NCI-H1048 (cell line): ENCODE measurements around the gene ANKS1A.

Experiments used
- DNase-seq: peaks from one replicate; lab custom pipeline; 2025; lab: John Stamatoyannopoulos, UW

Gene ANKS1A

DNA sequence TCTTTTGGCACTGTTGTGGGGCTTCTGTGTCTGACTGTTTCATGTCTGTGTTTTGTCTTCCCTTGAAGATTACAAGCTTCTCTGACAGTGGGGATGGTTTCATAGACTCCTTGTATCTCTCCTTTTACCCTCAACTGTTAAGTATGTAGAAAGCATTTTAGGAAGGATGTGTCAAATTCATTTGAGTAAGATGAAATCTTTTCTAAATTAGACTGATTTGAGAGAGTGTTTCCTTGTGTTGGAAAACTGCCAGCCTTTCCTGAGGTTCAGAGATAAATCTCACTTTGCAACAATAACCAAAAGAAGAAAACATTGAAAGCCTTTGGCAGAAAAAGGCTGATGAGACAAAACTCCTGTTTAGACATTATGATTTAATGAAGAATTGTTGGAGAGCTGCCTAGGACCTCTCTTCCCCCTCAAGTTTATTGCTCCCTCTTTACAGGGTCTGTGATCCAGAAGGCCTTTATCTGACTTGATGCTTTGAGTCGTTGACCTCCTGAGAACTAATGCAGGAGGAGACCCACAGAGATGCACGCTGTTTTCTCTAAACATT, 68.3 kb downstream of the ANKS1A start:
- DNase-seq: no peak

DNA sequence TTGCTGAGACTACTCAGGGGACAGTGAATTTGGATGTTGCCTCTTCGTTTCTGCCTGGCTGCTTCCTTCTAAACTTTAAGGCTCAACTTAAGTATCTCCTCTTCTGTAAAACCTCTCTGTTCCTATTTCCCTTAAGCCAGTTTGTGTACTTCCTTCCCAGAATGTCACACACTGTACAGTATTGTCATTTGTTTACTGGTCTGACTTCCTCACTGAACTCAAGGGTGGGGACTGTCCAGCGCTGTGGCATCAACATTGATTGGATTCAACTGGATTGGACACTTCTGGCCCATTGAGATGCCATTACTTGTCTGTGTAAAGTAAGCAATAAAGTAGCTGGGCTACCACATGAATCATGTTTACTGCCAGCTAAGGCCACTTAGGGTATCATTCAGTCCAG, 69.7 kb downstream of the ANKS1A start:
- no peak for DNase-seq

DNA sequence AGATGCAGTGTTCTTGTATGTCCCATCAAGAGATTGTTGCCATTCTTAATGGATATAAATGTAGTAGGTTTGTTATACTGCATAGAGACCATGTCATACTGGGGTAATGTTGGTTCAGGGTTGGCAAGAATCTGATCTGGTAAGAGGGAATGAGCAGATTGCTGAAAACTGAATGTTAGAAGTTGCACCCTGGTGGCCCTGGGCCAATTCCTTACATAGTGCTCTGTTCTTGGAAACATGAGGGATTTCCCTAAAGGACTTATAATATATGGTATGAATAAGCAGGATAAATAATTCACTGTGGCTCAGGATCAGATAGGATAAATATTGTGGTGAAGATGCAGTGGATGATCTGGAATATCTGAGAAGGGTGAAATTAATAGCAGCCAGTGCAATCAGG, 70.2 kb downstream of the ANKS1A start:
- DNase-seq: no peak

DNA sequence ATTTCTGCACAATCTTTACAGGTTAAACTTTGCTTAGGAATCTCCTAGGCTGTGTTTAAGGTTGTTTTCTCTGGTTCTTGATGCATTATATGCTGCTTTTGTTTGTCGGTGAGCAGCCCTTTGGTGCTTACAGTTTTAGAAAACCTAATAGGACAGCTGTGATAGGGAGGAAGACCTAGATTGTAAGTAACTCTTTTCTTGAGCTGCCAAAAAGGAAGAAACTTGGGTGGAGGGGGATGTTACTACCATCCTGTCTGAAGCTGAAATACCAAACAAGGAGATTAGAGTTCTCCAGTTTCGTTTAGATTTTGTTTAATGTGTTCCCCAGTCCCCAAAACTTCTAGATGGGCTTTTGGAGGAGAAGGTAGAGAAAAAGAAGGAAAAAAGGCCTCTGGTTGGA, 72.0 kb downstream of the ANKS1A start:
- DNase-seq: no peak

DNA sequence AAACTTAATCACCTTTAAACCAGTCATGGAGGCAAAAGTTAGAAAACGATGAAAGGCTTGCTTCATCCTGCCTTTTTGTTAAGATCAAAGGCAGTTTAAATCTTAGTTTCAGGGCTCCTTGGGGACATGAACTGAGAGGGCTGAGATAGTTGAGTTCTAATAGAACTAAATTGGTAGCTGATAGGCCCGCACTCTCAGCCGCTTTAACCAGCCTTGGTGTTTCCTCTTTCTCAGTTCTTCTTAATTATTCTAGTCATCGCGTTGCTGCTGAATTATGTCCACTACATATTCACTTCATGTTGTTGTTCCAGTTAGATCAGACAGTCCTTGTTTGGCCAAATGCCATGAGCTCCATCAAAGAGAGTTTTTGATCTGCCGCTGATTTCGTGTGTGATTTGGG, 72.5 kb downstream of the ANKS1A start:
- DNase-seq: no peak

DNA sequence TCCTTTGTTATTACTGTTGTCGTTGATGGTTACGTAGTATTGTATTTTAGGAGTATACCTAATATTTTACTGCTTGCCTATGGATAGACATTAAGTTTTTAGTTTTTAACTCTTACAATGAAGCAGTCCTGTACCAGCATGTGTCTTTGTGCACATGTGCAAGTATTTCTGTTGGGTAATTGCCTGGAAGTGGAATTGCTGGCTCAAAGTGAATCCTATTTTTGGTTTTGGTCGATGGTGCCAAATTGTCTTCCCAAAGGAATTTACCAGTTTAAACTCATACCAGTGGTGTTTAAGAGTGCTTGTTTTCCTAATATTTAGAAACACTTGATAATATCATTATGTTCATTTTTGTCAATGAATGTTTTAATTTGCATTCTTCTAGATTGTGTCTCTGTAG, 75.5 kb downstream of the ANKS1A start:
- DNase-seq: no peak

DNA sequence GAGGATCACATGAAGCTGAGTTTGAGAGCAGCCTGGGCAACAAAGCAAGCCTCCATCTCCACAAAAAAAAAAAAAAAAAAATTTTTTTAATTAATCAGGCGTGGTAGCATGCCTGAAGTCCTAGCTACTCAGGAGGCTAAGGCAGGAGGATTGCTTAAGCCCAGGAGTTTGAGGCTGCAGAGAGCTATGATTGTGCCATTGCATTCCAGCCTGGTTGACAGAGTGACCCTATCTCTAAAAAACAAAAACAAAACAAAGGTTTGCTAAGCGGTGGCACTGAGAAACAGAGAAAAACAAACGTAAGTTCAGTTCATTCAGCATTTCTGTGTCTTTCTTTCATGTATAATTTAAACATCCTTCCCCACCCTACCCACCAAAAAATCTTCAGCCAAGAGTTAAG, 78.4 kb downstream of the ANKS1A start:
- no peak for DNase-seq

DNA sequence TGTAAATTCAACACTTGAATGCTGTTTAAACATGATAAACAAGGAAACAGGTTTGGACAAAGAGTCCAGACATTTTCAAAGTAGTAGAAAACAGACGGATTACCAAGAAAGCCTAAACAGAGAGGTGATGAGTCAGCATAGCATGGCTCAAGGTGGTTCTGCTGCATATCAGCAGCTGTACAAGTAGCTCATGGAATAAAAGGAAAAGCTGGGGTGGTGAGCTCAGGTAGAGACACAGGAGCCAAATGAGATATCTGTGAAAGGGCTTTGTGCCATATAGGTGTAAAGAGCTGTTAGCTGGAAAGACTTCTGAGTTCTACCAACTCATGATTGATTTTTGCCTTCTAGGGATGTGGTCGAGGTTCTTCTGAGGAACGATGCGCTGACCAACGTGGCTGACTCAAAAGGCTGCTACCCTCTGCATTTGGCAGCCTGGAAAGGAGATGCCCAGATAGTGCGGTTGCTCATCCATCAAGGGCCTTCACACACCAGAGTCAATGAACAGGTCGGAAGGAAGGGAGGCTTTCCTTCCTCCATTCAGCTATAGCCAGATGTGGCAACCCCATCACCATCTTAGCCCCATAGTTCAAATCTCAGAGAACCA, 80.7 kb downstream of the ANKS1A start:
- DNase-seq: no peak

DNA sequence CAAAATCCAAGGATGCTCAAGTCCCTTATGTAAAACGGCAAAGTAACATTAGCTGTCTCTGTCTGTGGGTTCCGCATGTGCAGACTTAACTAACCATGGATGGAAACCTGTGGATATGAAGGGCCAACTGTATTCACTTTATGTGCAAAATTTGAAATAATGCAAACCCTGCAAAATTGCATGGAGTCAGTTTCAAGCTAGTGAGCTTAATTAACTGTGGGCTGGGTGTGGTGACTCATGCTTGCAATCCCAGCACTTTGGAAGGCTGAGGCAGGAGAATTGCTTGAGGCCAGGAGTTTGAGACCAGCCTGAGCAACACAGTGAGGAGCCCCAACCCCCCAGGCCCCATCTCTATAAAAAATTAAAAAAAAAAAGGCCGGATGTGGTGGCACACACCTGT, 81.4 kb downstream of the ANKS1A start:
- no peak for DNase-seq

DNA sequence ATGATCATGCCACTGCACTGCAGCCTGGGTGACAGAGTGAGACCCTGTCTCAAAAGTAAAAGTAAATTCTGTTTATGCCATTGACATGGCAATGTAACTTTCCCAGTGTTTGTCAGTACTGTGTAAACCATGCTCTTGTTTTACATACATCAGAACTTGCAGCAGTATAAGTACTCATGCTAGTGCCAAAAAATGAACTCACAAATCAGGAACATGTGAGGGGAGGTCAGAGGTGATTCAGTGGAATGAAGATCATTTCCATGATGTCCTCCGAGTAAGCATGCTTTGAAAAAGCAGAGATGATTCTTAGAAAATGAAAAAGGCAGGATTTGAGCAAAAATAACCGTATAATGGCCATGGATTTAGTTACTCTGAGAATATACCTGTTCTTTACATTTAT, 81.9 kb downstream of the ANKS1A start:
- DNase-seq: no peak

DNA sequence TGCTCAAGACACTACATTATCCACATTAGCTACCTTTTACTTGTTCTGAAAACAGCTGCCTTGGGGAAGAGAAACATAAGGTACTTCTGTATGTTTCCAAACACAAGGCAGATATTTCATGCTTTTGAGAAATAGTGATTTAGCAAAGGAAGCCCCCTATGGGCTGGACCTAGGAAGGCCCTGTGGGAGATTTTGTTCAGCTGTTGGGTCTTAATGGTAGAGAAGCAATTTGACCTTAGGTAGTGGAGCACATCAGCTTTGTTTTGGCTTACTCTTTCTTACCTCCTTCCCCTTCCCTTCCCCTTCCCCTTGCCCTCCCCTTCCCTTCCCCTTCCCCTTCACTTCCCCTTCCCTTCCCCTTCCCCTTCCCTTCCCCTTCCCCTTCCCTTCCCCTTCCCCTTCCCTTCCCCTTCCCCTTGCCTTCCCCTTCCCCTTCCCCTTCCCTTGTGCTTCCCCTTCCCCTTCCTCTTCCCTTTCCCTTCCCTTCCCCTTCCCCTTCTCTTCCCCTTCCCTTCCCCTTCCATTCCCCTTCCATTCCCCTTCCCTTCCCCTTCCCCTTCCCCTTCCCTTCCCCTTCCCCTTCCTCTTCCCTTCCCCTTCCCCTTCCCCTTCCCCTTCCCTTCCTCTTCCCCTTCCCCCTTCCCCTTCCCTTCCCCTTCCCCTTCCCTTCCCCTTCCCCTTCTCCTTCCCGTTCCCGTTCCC, 84.6 kb downstream of the ANKS1A start:
- DNase-seq: no peak

DNA sequence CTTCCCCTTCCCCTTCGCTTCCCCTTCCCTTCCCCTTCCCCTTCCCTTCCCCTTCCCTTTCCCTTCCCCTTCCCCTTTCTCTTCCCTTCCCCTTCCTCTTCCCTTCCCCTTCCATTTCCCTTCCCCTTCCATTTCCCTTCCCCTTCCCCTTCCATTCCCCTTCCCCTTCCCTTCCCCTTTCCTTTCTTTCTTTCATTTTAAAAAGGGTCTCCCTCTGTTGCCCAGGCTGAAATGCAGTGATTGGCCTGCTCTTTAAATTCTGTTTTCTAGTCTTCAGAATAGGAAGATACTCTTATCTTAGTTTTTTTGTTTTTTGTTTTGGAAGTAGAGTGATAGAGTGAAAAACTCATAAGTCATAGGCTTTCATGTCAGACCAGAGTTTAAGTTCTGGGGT, 85.2 kb downstream of the ANKS1A start:
- DNase-seq: no peak

DNA sequence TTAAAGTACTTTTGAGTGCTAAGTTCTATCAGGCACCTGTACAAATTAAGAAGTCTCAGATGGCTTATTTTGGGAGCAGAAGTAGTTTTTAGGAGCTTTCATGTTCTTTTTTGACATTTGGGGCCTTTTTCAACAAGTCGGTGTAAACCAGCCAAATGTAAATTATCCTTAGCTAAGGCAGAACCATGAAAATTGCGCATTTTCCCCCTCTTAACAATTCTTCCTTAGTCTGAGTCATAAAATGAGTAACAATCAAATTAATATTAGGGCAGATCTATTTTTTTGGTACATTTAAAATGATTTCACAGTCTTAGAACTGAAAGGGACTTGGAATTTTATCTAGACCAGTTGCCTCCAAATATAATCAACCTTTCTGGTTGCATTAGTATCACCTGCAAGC, 87.2 kb downstream of the ANKS1A start:
- DNase-seq: no peak

DNA sequence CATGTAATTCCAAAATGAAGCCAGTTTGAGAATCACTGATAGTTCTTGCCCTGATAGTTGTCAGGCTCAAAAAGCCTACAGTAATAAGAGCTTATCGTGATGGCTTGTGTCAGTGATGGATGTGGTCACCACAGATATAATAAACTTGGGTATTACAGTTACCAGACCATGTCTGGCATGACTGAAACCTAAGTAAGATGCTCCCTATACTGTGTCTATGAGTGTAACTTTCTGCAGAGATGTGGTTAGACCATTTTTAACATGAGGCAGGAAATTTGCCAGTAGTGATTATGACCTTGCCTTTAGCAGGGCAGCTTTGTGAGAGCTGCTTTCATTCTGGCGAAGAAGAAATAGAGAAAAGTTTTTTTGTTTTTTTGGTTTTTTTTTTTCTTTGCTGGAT, 90.2 kb downstream of the ANKS1A start:
- no peak for DNase-seq

DNA sequence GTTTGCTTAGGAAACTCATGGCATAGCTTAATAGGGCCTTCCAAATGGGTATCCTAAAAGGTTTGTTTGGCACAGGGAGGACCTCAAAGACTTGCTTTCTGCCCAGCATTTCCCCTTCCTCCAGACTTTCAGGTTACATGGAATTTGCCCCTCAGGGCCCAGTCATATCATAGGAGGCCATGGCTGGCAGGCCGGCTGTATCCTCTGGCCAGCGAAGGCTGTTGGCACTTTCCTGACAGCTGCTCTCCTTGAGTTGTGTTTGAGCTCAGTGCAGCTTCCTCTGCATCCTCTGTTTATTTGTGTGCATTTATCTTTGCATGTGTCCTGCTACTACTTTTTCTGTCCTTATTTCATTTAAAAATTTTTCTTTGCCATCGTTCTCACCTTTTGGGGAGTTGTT, 90.9 kb downstream of the ANKS1A start:
- no peak for DNase-seq

DNA sequence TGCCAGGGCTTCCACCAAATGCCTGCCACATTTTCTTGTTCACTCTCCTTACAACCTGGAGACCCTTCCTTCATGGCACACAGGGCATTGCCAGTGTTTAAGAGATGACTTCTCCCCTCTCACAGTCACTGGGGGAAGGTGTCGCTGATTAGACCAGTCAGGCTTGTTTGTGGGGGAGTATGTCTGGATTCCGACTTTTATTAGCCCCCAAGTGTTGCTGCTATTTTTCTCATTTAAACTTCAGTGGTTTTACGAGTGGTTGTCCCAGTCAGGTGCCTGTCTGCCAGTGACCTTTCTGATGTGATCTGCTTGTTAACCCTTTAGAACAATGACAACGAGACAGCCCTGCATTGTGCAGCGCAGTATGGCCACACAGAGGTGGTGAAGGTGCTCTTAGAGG, 92.3 kb downstream of the ANKS1A start:
- DNase-seq: no peak

DNA sequence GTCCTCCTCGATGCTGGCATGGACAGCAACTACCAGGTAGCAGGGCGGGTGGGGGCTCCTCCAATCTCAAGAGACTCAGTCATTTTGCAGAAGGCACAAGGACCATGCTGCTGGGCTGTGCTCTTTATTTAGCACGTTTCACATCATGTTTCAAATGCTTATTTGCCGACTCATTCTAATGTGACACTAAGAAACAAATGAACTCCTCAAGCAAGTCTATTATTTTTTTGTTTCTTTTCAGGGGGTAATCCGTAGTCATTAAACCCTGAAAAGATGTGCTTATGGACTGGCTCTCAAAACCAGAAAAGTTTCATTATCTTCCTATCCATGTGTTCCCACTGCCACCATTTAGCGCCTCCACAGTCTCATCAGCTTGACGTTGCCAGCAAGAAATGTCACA, 92.9 kb downstream of the ANKS1A start:
- DNase-seq: no peak

DNA sequence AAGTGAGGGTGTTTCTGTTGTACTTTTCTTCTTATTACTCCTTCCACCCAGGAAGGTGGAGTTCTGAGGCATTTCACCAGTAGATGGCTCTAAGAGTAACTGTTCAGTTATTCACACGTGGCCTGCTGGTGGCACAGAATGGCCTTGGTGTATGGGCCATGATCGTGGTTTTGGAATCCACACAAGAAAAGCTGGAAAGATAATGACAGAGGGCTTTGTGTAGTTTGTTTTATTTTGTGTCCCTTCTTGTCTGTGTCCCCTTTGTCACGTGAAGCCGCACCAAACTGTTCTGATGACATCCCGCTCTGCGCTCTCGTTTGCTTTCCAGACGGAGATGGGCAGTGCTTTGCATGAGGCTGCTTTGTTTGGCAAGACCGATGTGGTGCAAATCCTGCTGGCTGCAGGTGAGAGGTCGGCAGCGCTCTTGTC, 93.4 kb downstream of the ANKS1A start:
- DNase-seq: no peak

DNA sequence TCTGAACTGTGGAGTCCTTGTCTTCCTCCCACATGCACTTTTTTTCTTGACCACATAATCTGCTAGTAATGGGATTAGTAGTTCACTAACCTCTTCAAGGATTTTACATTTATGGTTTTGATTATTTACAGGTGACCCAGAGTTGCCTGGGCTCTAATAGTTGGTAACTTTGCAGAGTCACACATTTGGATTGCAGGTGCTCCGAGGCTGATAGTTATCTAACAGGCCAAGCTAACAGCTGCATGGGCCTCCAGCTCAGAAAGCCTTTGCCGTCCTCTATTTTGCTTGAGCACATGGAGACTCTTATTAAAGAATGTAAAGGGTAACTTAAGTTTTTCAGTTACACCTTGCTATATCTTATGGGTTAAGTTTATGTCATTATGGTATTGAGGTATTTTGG, 95.4 kb downstream of the ANKS1A start:
- no peak for DNase-seq

DNA sequence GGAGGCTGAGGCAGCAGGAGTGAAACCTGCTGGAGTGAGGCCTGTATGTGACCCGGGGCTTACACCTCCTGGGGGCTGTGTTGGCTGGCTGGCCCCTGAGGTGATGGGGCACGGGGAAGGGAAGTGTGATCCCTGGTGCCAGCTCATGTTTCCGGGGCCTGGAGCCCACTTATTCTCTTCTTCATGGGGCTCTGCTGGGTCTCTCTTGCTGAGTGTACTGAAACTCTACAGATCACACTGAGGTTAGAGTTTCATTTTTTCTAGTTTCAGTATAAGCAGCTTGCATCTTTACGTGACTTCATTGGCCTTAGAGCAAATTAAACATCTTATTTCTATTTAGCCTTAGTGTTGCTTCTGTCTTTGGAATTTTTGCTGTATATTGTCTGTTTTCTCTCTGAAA, 96.2 kb downstream of the ANKS1A start:
- DNase-seq: no peak

DNA sequence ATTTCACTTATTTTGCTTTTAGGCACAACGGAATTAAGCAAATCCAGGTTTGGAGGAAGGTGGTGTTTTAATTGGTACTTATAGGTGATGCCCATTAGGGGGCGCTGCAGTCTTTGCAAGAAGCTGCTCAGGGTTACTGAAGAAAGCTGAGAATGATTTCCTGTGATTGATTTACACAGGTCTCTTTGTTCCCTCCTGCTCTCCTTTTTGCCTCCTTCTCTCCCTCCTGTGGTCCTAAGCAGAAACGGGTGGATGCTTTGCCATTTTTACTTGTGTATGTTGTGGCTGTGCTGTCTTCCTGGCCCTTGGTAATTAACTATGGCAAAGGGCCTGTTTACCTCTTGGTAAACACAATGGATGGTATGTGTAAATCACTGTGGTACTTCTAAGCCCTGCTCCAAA, 97.8 kb downstream of the ANKS1A start:
- peak; percentile 23 for DNase-seq

DNA sequence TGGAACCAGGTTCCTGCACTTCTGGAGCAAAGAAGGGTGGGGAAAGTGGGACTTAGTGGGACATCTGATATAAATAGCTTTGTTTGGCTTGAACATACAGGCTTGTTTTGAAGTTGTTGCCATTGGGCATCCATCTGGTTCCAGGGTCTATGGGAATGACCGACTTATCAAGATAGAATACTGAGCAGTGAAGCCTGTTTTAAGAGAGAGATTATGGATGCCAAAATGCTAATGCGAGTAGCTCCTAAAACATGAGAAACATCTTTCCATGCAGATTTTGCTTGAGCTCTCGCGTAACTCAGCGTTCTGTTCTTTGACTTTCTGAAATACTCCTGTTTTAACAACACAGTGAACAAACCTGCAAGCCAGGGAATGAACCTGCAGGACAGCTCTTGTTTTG, 98.5 kb downstream of the ANKS1A start:
- DNase-seq: no peak

DNA sequence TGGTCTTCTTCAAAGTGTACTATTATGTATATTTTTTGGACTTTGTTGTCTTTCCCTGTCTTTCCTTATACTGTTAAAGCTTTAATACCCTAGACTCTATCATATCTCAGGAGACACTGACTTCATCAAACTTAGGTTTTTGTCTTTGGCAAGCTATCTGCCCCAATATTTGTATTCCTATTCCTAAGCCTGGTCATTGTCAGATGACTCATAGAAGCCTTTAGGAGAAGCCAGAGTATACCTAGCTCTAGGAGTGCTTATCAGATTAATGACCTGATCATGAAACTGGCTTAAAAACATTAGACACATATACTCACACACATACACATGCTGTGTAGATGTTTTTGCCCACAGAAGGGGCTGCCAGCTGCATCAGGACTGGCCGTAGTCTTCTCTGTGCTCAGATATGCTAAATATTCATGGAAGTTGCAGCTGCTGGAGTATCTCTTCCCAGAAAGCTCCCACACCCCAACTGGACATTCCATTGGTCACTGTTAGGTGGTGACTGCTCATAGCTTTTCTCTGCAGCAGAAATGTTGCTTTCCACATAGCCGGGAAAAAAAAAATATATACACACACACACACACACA, 102.0 kb downstream of the ANKS1A start:
- DNase-seq: no peak

DNA sequence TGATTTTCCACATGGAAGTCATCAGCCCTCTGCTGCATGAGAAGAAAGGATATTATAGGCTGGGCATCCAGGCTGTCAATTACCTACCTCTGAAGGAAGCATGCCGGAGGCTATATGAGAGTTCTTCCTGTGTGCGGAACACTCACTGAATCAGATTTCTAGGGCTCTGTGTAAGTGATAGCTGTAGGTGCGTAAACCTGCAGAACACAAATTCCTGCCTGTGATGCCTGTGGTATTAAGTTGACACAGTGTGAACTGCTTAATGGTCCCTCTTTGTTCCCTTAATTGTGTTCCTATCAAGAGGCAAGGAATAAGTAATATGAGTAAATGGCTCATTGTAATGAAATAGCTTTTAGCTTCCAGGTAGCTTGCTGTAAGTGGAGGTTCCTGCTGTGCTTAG, 103.3 kb downstream of the ANKS1A start:
- DNase-seq: no peak
